AG10803 (cell line): ENCODE results near the gene TRA2B.

ENCODE experiments used
- DNase-seq: peaks from one replicate; pipeline ENCODE4 v3.0.0; 2010; ENCODE audit warnings: low read depth
- H3K4me3 ChIP-seq: 2 replicates; pipeline ENCODE4 v1.5.1; 2011; ENCODE audit warnings: mild to moderate bottlenecking, low read length, control low read depth
- TF ChIP-seq, protein P1 (sequence below): conservative IDR thresholded peaks from 2 replicates; pipeline ENCODE4 v1.5.1; 2011; ENCODE audit warnings: mild to moderate bottlenecking, low read length, control low read depth, inconsistent platforms

The TRA2B gene

GRCh38 chr3:185966655-185967054 is 28.8 kb upstream of the TRA2B start:
- no peak for DNase-seq
- no peak overlapping the region for H3K4me3 ChIP-seq
- TF ChIP-seq, protein P1, sequence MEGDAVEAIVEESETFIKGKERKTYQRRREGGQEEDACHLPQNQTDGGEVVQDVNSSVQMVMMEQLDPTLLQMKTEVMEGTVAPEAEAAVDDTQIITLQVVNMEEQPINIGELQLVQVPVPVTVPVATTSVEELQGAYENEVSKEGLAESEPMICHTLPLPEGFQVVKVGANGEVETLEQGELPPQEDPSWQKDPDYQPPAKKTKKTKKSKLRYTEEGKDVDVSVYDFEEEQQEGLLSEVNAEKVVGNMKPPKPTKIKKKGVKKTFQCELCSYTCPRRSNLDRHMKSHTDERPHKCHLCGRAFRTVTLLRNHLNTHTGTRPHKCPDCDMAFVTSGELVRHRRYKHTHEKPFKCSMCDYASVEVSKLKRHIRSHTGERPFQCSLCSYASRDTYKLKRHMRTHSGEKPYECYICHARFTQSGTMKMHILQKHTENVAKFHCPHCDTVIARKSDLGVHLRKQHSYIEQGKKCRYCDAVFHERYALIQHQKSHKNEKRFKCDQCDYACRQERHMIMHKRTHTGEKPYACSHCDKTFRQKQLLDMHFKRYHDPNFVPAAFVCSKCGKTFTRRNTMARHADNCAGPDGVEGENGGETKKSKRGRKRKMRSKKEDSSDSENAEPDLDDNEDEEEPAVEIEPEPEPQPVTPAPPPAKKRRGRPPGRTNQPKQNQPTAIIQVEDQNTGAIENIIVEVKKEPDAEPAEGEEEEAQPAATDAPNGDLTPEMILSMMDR = no peak

DNA sequence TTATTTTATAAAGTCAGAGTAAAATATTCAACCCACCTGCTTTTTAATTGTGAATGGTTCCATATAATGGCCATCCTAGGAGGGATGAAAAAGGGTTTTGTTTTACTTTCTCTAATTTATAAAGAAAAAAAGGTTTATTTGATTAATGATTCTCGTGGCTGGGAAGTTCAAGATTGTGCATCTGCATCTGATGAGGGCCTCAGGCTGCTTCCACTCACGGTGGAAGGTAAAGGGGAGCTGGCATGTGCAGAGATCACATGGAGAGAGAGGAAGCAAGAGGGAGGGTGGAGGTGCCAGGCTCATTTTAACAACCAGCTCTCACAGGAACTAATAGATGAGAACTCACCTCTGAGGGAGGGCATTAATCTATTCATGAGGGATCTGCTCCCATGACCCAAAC is 27.7 kb upstream of the TRA2B start:
- TF ChIP-seq, protein P1 = no peak
- H3K4me3 ChIP-seq = no peak overlapping the region
- no peak for DNase-seq

DNA sequence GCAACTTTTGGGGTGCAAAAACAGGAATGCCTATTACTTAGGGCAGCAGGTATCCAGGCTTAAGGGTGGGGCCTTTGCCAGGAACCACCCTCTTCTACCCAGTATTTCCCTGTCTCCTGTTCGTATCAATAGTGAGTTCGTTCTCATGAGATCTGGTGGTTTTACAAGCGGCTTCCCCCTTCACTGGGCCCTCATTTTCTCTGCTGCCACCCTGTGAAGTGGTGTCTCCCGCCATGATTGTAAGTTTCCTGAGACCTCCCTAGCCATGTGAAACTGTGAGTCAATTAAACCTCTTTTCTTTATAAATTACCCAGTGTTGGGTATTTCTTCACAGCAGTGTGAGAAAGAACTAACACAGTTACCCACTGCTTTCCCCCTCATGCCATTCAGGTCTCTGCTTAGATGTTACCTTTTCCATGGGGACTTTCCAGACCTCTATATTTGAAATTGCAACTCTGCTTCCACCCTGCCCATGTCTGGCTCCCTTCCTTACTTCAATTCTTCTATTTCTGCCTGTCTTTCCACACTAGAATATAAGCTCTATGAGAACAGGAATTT is 23.9 kb upstream of the TRA2B start:
- TF ChIP-seq, protein P1 = no peak
- no peak for DNase-seq
- no peak overlapping the region for H3K4me3 ChIP-seq

DNA sequence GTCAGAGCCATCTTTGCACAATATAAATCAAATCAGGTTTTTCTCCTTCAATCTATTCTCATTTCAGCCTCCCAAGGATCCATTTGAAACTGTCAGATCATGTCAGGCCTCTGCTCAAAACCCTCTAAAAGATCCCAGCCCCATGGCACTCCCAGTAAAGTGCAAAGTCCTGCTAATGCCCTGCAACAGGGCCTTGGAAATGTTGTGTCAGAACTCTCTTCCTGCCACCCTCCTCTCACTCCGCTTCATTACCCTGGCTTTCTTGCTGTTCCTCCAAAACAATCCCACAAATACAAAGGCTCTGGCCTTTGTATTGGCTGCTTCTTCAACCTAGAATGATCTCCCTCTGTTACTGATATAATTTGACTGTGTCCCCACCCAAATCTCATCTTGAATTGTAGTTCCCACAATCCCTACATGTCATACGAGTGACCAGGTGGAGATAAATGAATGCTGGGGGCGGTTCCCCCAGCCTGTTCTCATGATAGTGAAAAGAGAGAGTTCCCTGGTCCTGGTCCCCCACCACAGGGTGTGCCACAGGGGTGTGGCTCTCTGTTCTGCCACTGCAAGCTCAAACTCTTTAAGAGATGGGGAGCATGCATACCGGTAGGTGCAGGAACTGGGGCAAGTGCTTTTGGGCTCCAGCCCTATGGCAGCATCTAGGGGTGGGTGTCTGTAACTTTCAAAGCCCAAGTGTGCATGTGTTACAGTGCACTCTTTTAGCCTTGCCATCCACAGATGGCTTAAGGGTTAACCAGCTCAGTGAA is 22.9 kb upstream of the TRA2B start:
- DNase-seq = no peak
- TF ChIP-seq, protein P1 = no peak
- H3K4me3 ChIP-seq = peak overlapping the region; percentile 41

- TF ChIP-seq, protein P1 = no peak
- peak overlapping the region; percentile 41 for H3K4me3 ChIP-seq
- DNase-seq = peak; percentile 72
Measured at GRCh38 chr3:185959609-185960521, 22.1 kb upstream of the TRA2B start.

DNA sequence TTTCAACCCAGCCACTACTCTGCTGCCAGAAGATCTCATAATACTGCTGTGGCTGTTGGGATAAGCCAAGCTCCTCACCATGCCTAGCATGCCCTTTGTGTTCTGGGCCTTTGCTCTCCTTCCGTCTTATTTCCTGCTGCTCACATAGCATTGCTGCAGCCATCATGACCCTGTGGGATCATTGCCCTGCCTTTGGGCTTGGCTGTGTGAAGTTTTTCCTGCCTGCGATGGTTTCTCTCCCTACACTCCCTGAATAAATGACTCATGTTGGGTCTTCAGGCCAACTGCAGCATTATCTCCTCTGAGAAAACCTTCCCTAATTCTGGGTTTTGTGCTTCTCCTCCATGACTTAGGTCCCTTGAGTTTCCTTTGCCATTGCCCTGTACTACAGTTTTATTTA is 20.8 kb upstream of the TRA2B start:
- H3K4me3 ChIP-seq = no peak overlapping the region
- DNase-seq = no peak
- TF ChIP-seq, protein P1 = no peak
